Pons (tissue), 1 donor: ENCODE results near the gene MRPL2.
A peak's percentile ranks its signal among the peaks of the same experiment; 100 is the strongest.

Experiments used
- DNase-seq: peaks from one replicate; pipeline ENCODE4 v3.0.0-alpha.2; 2016; ENCODE audit warnings: low spot score

MRPL2 gene

GRCh38 chr6:43020052-43020705 lies 39.1 kb downstream of the MRPL2 start:
- DNase-seq, result no peak

- no peak for DNase-seq
Measured at GRCh38 chr6:43019152-43019551, 40.1 kb downstream of the MRPL2 start.

- DNase-seq, result no peak
Measured at GRCh38 chr6:43016943-43017334, 42.3 kb downstream of the MRPL2 start.

- DNase-seq, result no peak
Measured at GRCh38 chr6:43016176-43016942, 42.9 kb downstream of the MRPL2 start.

GRCh38 chr6:43014434-43014909 lies 44.8 kb downstream of the MRPL2 start:
- no peak for DNase-seq

- DNase-seq, result peak; percentile 100
Measured at GRCh38 chr6:43013843-43014433, 45.3 kb downstream of the MRPL2 start, which contains the start of the genes KLHDC3 and MEA1. Gene KLHDC3, plus strand, starts transcription at chr6:43014249. Its CDS starts 2,944 bp downstream, at chr6:43017193. Gene MEA1, minus strand, starts transcription at chr6:43013946. Its CDS starts 133 bp downstream, at chr6:43013813.

GRCh38 chr6:43013097-43013842 lies 46.0 kb downstream of the MRPL2 start:
- no peak for DNase-seq

- DNase-seq, result no peak
Measured at GRCh38 chr6:43012364-43012763, 46.9 kb downstream of the MRPL2 start.

GRCh38 chr6:43011207-43011606 lies 48.0 kb downstream of the MRPL2 start:
- DNase-seq, result no peak

- DNase-seq, result no peak
Measured at GRCh38 chr6:43009124-43009523, 50.1 kb downstream of the MRPL2 start.

- DNase-seq, result no peak
Measured at GRCh38 chr6:43007126-43007525, 52.1 kb downstream of the MRPL2 start.

- DNase-seq, result no peak
Measured at GRCh38 chr6:43006251-43006650, 53.0 kb downstream of the MRPL2 start.

GRCh38 chr6:43005844-43006243 lies 53.4 kb downstream of the MRPL2 start:
- no peak for DNase-seq
